Endothelial cell of umbilical vein (primary cell): Measurements from ENCODE around the gene CRYBG3.

Experiments
- CTCF ChIP-seq, 2 donors: IDR thresholded peaks; 1 replicate in 1 of 2; 2 replicates in 1 of 2; pipeline ENCODE4 v1.5.1; 2011; ENCODE audit warnings: low read length in 2 of 2, mild to moderate bottlenecking in 2 of 2, moderate library complexity in 2 of 2, control low read depth in 1 of 2, inconsistent platforms in 1 of 2, low read depth in 1 of 2; ENCODE audit not compliant: insufficient read depth in 1 of 2; ENCODE audit errors: extremely low read depth in 1 of 2
- MYC ChIP-seq: IDR thresholded peaks from one replicate; pipeline ENCODE4 v1.6.1; 2011; ENCODE audit warnings: mild to moderate bottlenecking, low read depth, low read length
- POLR2A ChIP-seq: IDR thresholded peaks from 2 replicates; pipeline ENCODE4 v1.6.1; 2012; ENCODE audit warnings: low read depth, mild to moderate bottlenecking, control low read depth, low read length
- POLR2AphosphoS5 ChIP-seq: IDR thresholded peaks from 2 replicates; pipeline ENCODE4 v1.6.1; 2012; ENCODE audit warnings: low read depth, mild to moderate bottlenecking, control low read depth, low read length, moderate library complexity; ENCODE audit not compliant: insufficient read depth

GRCh38 chr3:97993526-97993925 is 171.7 kb downstream of the CRYBG3 start:
- TF ChIP-seq POLR2AphosphoS5 (no peak), POLR2A (no peak), CTCF (IDR thresholded peaks at IDR 0.05; ENCODE audit: extremely low read depth in 1 of 2, insufficient read depth in 1 of 2, low read depth in 1 of 2, low read length in 2 of 2) (no peak), MYC (no peak)
